OCI-LY7 (cell line): ENCODE results near the gene SLC27A5.

Experiments
- CTCF ChIP-seq: fragments of 200-600 bp; sonication (generic); conservative IDR thresholded peaks from 2 replicates; pipeline ENCODE4 v1.5.1; 2014; ENCODE audit warnings: mild to moderate bottlenecking, antibody characterized with exemption, low read length, moderate library complexity, mixed read lengths
- EZH2phosphoT487 ChIP-seq: fragments of 200-600 bp; sonication (generic); IDR thresholded peaks from 2 replicates; pipeline ENCODE4 v1.6.1; 2018; ENCODE audit warnings: low read depth, borderline replicate concordance, mild to moderate bottlenecking, mixed run types, antibody characterized with exemption, low read length, moderate library complexity, mixed read lengths

GRCh38 chr19:58543826-58544590 lies 32.2 kb upstream of the SLC27A5 start, which contains the start of gene TRIM28:
- TF ChIP-seq CTCF (no peak), EZH2phosphoT487 (no peak)
